DND-41 (cell line): ENCODE results near the gene TFEB.

Experiments
- CTCF ChIP-seq: IDR thresholded peaks from 2 replicates; pipeline ENCODE4 v1.5.1; 2012; ENCODE audit warnings: borderline replicate concordance, low read length, moderate library complexity, mild to moderate bottlenecking; ENCODE audit not compliant: poor library complexity, severe bottlenecking; ENCODE audit errors: extremely low read depth
- EZH2 ChIP-seq: IDR thresholded peaks from 3 replicates; pipeline ENCODE4 v1.6.1; 2012; ENCODE audit warnings: borderline replicate concordance, low read depth, mild to moderate bottlenecking, moderate library complexity, low read length, inconsistent platforms; ENCODE audit not compliant: severe bottlenecking

GRCh38 chr6:41639809-41640371, 95.5 kb downstream of the TFEB start:
- no peak for TF ChIP-seq CTCF
- TF ChIP-seq EZH2 = no peak
